Measurements from ENCODE around the gene ZNF394.

Gene ZNF394

DNA sequence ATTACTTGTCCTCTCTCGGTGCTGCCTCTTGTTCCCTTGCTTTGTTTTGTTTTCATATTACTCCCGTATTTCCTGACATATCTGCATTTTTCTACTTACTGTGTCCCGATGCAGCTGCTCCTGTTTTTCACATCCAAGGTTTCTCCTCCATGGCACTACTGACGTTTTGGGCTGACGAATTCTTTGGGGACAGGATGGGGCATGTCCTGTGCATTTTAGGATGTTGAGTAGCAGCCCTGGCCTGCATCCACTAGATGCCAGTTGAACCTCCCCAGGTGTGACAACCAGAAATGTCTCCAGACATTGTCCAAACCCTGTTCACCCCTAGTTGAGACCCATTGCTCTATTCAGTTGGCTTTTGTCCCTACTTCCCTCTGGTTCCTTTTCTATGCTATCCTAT lies 15.0 kb downstream of the ZNF394 start:
- no peak for ATAC-seq
- TF ChIP-seq CSDC2 (CRISPR knock-in tag; IDR thresholded peaks at IDR 0.05): no peak
- no peak for TF ChIP-seq OSR1 (CRISPR knock-in tag; IDR thresholded peaks at IDR 0.05)
- no peak for TF ChIP-seq SNAI2 (CRISPR knock-in tag; IDR thresholded peaks at IDR 0.05)
- TF ChIP-seq, protein P1, sequence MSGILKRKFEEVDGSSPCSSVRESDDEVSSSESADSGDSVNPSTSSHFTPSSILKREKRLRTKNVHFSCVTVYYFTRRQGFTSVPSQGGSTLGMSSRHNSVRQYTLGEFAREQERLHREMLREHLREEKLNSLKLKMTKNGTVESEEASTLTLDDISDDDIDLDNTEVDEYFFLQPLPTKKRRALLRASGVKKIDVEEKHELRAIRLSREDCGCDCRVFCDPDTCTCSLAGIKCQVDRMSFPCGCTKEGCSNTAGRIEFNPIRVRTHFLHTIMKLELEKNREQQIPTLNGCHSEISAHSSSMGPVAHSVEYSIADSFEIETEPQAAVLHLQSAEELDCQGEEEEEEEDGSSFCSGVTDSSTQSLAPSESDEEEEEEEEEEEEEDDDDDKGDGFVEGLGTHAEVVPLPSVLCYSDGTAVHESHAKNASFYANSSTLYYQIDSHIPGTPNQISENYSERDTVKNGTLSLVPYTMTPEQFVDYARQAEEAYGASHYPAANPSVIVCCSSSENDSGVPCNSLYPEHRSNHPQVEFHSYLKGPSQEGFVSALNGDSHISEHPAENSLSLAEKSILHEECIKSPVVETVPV (CRISPR knock-in tag; IDR thresholded peaks at IDR 0.05): no peak
- no peak for TF ChIP-seq ZNF565 (CRISPR knock-in tag; conservative IDR thresholded peaks at IDR 0.05; ENCODE audit: low read depth)
- TF ChIP-seq ZFP30 (CRISPR knock-in tag; IDR thresholded peaks at IDR 0.05): no peak
- no peak for TF ChIP-seq ZNF70 (CRISPR knock-in tag; IDR thresholded peaks at IDR 0.05)
- TF ChIP-seq, protein P2, sequence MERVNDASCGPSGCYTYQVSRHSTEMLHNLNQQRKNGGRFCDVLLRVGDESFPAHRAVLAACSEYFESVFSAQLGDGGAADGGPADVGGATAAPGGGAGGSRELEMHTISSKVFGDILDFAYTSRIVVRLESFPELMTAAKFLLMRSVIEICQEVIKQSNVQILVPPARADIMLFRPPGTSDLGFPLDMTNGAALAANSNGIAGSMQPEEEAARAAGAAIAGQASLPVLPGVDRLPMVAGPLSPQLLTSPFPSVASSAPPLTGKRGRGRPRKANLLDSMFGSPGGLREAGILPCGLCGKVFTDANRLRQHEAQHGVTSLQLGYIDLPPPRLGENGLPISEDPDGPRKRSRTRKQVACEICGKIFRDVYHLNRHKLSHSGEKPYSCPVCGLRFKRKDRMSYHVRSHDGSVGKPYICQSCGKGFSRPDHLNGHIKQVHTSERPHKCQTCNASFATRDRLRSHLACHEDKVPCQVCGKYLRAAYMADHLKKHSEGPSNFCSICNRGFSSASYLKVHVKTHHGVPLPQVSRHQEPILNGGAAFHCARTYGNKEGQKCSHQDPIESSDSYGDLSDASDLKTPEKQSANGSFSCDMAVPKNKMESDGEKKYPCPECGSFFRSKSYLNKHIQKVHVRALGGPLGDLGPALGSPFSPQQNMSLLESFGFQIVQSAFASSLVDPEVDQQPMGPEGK (CRISPR knock-in tag; IDR thresholded peaks at IDR 0.05; ENCODE audit: borderline replicate concordance): no peak
- TF ChIP-seq ISL1 (CRISPR knock-in tag; IDR thresholded peaks at IDR 0.05): no peak
- no peak for TF ChIP-seq ZC3H10 (CRISPR knock-in tag; IDR thresholded peaks at IDR 0.05)
- TF ChIP-seq BACH2 (CRISPR knock-in tag; IDR thresholded peaks at IDR 0.05; ENCODE audit: borderline replicate concordance): no peak
- TF ChIP-seq TOX (CRISPR knock-in tag; IDR thresholded peaks at IDR 0.05; ENCODE audit: borderline replicate concordance): no peak

DNA sequence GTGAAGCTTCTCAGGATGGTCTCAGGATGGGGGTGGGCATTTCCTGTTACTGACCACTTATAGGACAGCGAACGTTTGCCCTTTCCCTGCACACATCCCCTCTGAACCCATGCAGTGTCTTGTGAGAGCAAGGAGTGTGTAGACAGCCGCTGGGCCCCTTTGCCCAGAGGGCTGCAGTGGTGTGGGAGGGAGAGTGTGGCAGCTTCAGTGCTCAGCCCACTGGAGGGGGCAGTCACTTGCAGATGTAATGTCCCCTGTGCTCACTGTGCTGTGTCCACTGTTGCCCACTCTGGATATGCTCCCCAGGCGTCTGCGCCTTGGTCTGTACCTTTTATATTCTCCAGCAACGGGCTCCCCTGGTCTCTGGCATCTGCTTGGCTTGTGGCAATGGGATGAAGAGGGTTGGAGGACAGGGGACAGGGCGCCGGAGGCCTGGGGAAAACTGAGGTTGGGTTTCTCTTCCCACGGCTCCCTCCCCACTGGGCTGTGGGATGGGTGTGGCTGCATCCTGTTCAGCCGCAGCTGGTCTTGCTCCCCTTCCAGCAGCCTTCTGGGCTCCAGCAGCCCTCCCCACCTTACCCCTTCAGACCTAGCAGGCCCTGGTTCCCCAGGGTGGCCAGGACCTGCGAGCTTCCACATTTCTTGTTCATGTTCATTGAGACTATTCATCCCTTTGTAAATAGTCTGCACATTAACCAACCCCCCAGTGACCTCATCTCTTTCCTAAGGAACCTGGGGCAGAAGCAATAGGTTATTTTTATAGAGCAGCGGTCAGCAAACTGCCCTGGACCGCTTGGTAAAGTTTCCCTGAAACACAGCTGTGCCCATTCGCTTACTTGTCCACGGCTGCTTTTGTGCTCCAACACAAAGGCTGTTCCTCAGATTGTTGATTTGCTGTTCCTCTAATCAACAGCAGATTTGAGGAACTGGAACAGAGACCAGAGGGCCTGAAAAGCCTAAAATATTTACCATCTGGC lies 21.3 kb downstream of the ZNF394 start:
- ATAC-seq: no peak; the same call in 2 of the 3 replicates
- TF ChIP-seq TOX (CRISPR knock-in tag; IDR thresholded peaks at IDR 0.05; ENCODE audit: borderline replicate concordance): no peak
- no peak for TF ChIP-seq ARNTL (CRISPR knock-in tag; IDR thresholded peaks at IDR 0.05; ENCODE audit: borderline replicate concordance, low read depth)
- no peak for TF ChIP-seq TCF4 (CRISPR knock-in tag; IDR thresholded peaks at IDR 0.05; ENCODE audit: borderline replicate concordance)
- TF ChIP-seq, protein P3, sequence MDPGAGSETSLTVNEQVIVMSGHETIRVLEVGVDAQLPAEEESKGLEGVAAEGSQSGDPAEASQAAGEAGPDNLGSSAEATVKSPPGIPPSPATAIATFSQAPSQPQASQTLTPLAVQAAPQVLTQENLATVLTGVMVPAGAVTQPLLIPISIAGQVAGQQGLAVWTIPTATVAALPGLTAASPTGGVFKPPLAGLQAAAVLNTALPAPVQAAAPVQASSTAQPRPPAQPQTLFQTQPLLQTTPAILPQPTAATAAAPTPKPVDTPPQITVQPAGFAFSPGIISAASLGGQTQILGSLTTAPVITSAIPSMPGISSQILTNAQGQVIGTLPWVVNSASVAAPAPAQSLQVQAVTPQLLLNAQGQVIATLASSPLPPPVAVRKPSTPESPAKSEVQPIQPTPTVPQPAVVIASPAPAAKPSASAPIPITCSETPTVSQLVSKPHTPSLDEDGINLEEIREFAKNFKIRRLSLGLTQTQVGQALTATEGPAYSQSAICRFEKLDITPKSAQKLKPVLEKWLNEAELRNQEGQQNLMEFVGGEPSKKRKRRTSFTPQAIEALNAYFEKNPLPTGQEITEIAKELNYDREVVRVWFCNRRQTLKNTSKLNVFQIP (CRISPR knock-in tag; IDR thresholded peaks at IDR 0.05; ENCODE audit: borderline replicate concordance, low read depth): no peak
- TF ChIP-seq ZNF565 (CRISPR knock-in tag; conservative IDR thresholded peaks at IDR 0.05; ENCODE audit: low read depth): no peak
- TF ChIP-seq, protein P1 (CRISPR knock-in tag; IDR thresholded peaks at IDR 0.05): no peak
- no peak for TF ChIP-seq SNAI2 (CRISPR knock-in tag; IDR thresholded peaks at IDR 0.05)
- TF ChIP-seq ISL1 (CRISPR knock-in tag; IDR thresholded peaks at IDR 0.05): no peak
- TF ChIP-seq ZC3H10 (CRISPR knock-in tag; IDR thresholded peaks at IDR 0.05): no peak
- TF ChIP-seq ZNF70 (CRISPR knock-in tag; IDR thresholded peaks at IDR 0.05): no peak
- no peak for TF ChIP-seq ZFP30 (CRISPR knock-in tag; IDR thresholded peaks at IDR 0.05)
- no peak for TF ChIP-seq OSR1 (CRISPR knock-in tag; IDR thresholded peaks at IDR 0.05)
- TF ChIP-seq, protein P4, sequence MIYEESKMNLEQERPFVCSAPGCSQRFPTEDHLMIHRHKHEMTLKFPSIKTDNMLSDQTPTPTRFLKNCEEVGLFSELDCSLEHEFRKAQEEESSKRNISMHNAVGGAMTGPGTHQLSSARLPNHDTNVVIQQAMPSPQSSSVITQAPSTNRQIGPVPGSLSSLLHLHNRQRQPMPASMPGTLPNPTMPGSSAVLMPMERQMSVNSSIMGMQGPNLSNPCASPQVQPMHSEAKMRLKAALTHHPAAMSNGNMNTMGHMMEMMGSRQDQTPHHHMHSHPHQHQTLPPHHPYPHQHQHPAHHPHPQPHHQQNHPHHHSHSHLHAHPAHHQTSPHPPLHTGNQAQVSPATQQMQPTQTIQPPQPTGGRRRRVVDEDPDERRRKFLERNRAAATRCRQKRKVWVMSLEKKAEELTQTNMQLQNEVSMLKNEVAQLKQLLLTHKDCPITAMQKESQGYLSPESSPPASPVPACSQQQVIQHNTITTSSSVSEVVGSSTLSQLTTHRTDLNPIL (CRISPR knock-in tag; IDR thresholded peaks at IDR 0.05; ENCODE audit: low read depth): no peak
- no peak for TF ChIP-seq CSDC2 (CRISPR knock-in tag; IDR thresholded peaks at IDR 0.05)
- TF ChIP-seq PPARA (CRISPR knock-in tag; IDR thresholded peaks at IDR 0.05; ENCODE audit: borderline replicate concordance): no peak
- no peak for TF ChIP-seq ESRRG (CRISPR knock-in tag; IDR thresholded peaks at IDR 0.05)
- TF ChIP-seq BACH2 (CRISPR knock-in tag; IDR thresholded peaks at IDR 0.05; ENCODE audit: borderline replicate concordance): no peak
- TF ChIP-seq ZNF8 (CRISPR knock-in tag; IDR thresholded peaks at IDR 0.05): no peak
- TF ChIP-seq RARB (CRISPR knock-in tag; IDR thresholded peaks at IDR 0.05): no peak

DNA sequence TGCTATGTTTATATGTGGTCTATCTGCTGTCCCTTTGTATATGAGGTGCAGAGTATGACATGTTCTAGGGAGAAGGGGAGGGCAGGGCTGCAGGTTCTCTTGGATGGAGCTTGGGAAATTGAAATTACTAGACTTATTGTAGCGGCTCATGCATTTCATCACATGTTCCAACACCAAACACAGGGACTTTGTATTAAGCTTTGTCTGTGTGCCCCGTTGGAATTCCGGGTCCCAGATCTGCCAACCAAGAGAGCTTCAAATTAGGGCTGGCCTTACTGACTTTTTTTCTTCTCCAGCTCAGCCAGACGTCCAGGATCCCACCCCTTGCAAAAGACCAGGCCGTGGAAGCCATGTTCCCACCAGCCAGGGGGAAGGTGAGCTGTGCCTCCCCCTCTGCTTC lies 24.0 kb downstream of the ZNF394 start:
- no peak for ATAC-seq
- TF ChIP-seq TCF4 (CRISPR knock-in tag; IDR thresholded peaks at IDR 0.05; ENCODE audit: borderline replicate concordance): no peak
- TF ChIP-seq ZFP30 (CRISPR knock-in tag; IDR thresholded peaks at IDR 0.05): no peak
- TF ChIP-seq GLIS3 (CRISPR knock-in tag; IDR thresholded peaks at IDR 0.05): no peak
- TF ChIP-seq, protein P3 (CRISPR knock-in tag; IDR thresholded peaks at IDR 0.05; ENCODE audit: borderline replicate concordance, low read depth): no peak

Measured in SK-N-SH treated with all-trans-retinoic acid at 6 μM for 48 hours (cell line).